AG08395 (cell line): ENCODE results near the gene AIFM1.

Experiments used
- DNase-seq: peaks from one replicate; pipeline ENCODE4 v3.0.0; 2012; ENCODE audit warnings: mixed read lengths, low spot score

AIFM1 gene

DNA sequence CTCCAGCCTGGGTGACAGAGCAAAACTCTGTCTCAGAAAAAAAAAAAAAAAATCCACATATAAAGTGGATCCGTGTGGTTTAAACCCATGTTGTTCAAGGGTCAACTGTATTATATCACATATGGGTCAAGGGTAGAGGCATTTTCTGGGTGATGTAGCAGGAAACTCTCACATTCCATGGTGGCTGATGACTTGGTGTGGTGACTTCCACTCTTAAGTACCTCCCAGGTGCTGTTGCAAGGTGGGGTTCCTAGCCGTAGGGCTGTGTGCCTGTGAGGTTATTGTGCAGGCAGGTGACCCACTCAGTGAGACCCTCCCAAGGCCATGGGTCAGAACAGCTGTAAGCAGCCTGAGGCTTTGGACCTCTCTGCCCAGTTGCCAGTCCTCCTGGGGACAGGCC, 72.4 kb downstream of the AIFM1 start:
- DNase-seq = no peak

GRCh38 chrX:130091980-130092522, 73.6 kb downstream of the AIFM1 start:
- DNase-seq = no peak

DNA sequence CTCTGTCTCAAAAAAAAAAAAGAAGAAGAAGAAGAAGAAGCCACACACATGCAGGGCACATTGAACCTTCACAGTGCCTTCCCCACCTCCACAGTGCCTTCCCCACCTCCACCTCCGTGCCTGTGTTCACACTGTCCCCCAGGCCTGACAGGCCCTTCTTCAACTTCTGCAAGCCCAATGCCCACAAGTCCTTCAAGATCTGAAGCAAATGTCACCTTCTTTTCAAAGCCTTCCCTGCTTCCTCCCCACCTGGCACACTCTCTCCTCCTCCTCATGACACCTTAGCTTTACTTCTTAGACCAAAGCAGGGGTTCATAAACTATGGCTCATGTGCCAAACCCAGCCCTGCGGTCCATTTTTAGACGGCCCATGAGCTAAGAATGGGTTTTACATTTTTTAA, 75.3 kb downstream of the AIFM1 start:
- DNase-seq = no peak

- no peak for DNase-seq
Measured at GRCh38 chrX:130086447-130087206, 79.0 kb downstream of the AIFM1 start.

GRCh38 chrX:130085551-130086446, 79.8 kb downstream of the AIFM1 start:
- DNase-seq = no peak

DNA sequence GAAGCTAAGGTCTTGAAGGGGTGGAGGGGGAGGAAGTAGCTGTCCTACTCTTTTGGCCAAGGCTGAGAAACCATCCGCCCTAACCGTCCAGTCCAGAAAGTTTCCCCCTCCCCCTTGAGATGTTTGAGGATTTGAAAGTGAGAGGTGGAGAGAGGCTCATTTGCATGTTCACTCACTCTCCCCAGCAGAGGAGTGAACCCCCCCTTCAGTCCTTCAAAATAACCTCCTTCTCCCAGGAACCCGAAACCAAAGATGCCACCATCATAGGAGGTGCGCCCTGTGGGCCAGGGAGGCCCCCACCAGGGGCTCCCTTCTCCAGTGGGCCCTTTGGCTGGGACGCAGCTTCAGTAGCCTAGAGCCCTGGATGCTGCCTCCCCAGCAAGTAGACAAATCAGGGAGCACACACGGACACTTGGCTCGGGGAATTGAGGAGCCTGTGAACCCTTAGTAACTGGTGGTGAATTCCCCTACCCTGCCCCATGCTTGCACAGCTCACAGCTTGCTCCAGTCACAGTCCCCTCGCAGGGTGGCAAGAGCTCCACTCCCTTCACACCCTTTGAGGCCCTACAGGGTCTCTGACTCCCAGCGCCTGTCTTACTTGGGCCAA, 80.9 kb downstream of the AIFM1 start:
- no peak for DNase-seq

GRCh38 chrX:130083656-130084382, 81.8 kb downstream of the AIFM1 start:
- DNase-seq = no peak

DNA sequence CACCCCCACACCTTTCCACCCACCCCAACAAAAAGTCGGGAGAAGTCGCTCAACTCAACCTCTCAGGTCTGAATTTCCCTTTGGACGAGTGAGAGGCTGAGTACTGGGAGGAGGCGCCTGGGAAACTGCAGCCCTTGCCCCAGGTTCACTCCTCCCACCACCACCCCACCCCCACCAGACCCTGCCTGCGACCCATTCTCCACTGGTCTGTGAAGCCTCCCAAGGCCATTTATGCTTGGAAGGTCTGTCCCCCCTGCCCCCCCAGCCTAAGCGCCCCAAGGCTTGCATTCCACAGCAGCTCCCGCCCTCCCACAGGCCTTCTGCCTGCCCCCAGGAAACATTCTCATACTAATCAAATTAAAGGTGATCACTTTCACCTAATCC, 82.5 kb downstream of the AIFM1 start:
- no peak for DNase-seq

- no peak for DNase-seq
Measured at GRCh38 chrX:130082244-130083106, 83.2 kb downstream of the AIFM1 start.

DNA sequence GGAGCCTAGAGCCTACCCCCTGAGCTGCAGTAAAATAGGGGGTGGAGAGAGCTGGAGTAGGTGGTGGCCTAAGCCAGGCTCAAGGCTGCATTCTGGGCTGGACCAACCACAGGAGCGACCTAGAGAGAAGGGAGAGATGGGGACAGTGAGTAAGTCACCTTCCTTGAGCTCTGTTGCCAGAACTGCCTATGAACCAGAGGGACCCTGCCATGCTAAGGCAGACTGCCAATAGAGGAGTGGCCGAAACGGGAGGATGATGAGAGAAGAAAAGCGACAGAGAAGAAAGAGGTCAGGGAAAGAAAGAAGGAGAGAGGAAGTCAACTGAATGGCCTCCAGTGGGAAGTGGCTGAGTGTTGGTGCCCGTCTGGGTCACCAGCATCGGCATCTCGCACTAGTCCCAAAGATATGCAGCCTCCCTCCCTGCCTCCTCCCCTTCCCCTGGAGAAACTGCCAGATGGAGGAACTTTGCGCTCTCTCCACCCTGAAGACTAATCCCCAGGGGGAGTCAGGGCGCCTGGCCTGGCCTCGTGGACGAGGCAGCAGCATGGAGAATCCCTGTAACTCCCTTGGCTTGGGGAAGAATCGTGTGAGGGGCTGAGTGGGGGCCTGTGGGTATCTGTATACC, 84.1 kb downstream of the AIFM1 start:
- no peak for DNase-seq

DNA sequence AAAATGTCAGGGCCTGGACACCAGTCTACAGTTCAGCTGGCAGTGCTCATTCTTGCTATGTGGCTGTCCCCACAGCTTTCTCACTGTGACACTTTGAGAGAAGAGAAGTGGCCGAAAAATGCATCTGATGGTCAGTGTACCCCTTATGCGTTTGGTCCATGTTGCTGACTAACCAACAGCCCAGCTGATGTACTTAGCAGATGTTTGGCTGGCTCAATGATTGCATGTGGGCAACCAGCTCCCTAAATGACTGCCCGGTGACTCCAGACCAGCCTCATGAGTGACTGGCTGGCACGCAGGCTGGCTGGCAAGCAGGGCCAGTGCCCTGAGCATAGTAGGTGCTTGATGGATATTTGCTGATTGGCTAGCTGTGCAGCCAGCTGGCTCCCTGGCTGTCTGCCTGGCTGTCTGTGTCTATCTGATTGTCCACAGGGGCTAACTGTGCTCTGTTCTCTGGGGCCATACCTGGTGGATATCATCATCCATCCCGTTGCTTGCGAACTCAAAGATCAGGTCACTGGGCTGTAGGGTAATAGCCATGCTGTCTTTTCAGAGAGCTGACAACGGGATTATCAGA, 84.8 kb downstream of the AIFM1 start:
- no peak for DNase-seq

DNA sequence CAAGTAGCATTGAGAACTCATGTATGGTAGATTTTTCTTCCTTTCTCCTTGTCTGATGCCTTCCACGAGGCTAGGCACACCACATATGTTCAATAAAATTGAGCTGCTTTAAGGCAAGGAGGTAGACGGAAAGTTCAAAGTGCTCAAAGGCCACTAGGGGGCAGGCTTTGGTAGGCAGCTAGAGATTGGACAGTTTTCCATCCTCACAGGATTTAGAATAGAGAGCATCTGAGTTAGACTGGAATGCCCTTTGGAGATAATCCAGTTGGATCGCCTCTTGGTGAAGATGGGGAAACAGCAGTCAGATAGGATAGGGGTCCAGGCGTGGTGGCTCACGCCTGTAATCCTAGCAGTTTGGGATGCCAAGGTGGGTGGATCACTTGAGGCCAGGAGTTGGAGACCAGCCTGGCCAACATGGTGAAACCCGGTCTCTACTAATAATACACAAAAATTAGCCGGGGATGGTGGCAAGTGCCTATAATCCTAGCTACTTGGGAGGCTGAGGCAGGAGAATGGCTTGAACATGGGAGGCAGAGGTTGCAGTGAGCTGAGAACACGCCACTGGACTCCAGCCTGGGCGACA, 85.7 kb downstream of the AIFM1 start:
- peak; percentile 85 for DNase-seq
